Spleen (tissue), 11 donors: ENCODE results near the gene TSHR. TPM values are rescaled to one million over a fixed set of nuclear protein-coding genes. Genes with fewer than 3 reads are reported as not detected.

Experiments used
- DNase-seq: peaks from one replicate; pipeline ENCODE4 v3.0.0-alpha.2; 2020
- H3K27ac ChIP-seq, 8 donors: fragments of 200-600 bp; sonication (generic) in 7 of 8; 1 replicate in 4 of 8; 2 replicates in 4 of 8; pipeline versions ENCODE4 v1.5.0 to v1.8.0; 2016 to 2021; ENCODE audit warnings: inconsistent platforms in 4 of 8, mild to moderate bottlenecking in 4 of 8, moderate library complexity in 1 of 8
- H3K27me3 ChIP-seq, 7 donors: fragments of 200-600 bp; sonication (generic) in 6 of 7; replicated peaks in 1 of 7; 1 replicate in 4 of 7; 2 replicates in 3 of 7; pipeline versions ENCODE4 v1.5.0 to v1.8.0; 2016 to 2021; ENCODE audit warnings: inconsistent platforms in 3 of 7, mild to moderate bottlenecking in 1 of 7
- H3K36me3 ChIP-seq, 6 donors: fragments of 200-600 bp; sonication (generic) in 5 of 6; 1 replicate in 4 of 6; 2 replicates in 2 of 6; pipeline versions ENCODE4 v1.5.0 to v1.8.0; 2016 to 2021; ENCODE audit warnings: inconsistent platforms in 2 of 6
- H3K4me1 ChIP-seq, 6 donors: fragments of 200-600 bp; sonication (generic) in 5 of 6; 1 replicate in 3 of 6; 2 replicates in 3 of 6; pipeline versions ENCODE4 v1.5.0 to v1.8.0; 2016 to 2021; ENCODE audit warnings: inconsistent platforms in 3 of 6
- H3K4me3 ChIP-seq, 8 donors: fragments of 200-600 bp; sonication (generic) in 7 of 8; 1 replicate in 4 of 8; 2 replicates in 4 of 8; pipeline versions ENCODE4 v1.5.0 to v1.8.0; 2016 to 2021; ENCODE audit warnings: inconsistent platforms in 4 of 8, mild to moderate bottlenecking in 4 of 8, moderate library complexity in 2 of 8
- H3K9me3 ChIP-seq, 8 donors: fragments of 200-600 bp; sonication (generic) in 7 of 8; 1 replicate in 4 of 8; 2 replicates in 4 of 8; pipeline versions ENCODE4 v1.5.0 to v1.8.0; 2016 to 2021; ENCODE audit warnings: inconsistent platforms in 4 of 8
- POLR2A ChIP-seq, 3 donors: fragments of 450-650 bp; IDR thresholded peaks; one replicate each; pipeline ENCODE4 v1.5.1; 2017; ENCODE audit warnings: antibody characterized with exemption in 3 of 3, mild to moderate bottlenecking in 1 of 3
- POLR2AphosphoS5 ChIP-seq, 3 donors: sonication (generic); formaldehyde crosslinking; IDR thresholded peaks; one replicate each; pipeline ENCODE4 v1.5.1; 2017; ENCODE audit warnings: antibody characterized with exemption in 3 of 3
- WGBS, 5 donors: extraction: QIAGEN DNeasy Blood & Tissue Kit in 3 of 5; methylation state at CpG; one replicate each; pipeline versions ENCODE4 v1.1.5 to v1.1.7; 2013 to 2018; 5-methylcytosine and 5-hydroxymethylcytosine counted together
- intact Hi-C: fragments of 100-400 bp; cut with DNase I; formaldehyde crosslinking; loops from one replicate; pipeline ENCODE4 v1.15.0; 2023; ENCODE audit warnings: low total_unique reads
- polyA plus RNA-seq, 3 donors: library from polyadenylated mRNA; stranded (reverse); fragments of 200-250 nt; gene quantifications; one replicate each; pipeline ENCODE4 v1.2.1, GENCODE V29; 2013
- total RNA-seq, 7 donors: library from RNA; depleted of rRNA in 3 of 7; stranded (reverse); fragments of >200 nt in 3 of 7; fragmentation: NEBNext Ultra II Directional in 4 of 7; extraction: Animal tissue kit (Norgen Biotek cat#: 25700) in 4 of 7; gene quantifications; one replicate each; pipeline versions ENCODE4 v1.1.0 to v1.2.1, GENCODE V29; 2016 to 2021
- TF ChIP-seq, protein P1 (sequence below), 11 experiments: fragments of 200-600 bp in 7 of 11; fragments of 450-650 bp in 4 of 11; sonication (generic) in 4 of 11; IDR thresholded peaks in 8 of 11; conservative IDR thresholded peaks in 3 of 11; 1 replicate in 7 of 11; 2 replicates in 4 of 11; pipeline versions ENCODE4 v1.4.0 to v1.8.0; 2016 to 2021; ENCODE audit warnings: antibody characterized with exemption in 11 of 11, inconsistent platforms in 4 of 11, mild to moderate bottlenecking in 1 of 11
- donor health status: healthy with polysubstance abuse.
- donor health status: DM: no; HTN: no; CAD: no; lungs with moderate emphysema.
- donor health status: DM: no; HTN: no; CAD: no.
- donor health status: Bipolar disorder and iron deficiency.
- donor health status: healthy.
- donor health status: DM: no; HTN: no; CAD: no.
- donor health status: DM: yes; HTN: yes; CAD: no.

Gene TSHR
- total and polyA plus RNA-seq, 10 donors, result 0.22 to 3.1 (median 0.46) TPM; not detected in 1

DNA sequence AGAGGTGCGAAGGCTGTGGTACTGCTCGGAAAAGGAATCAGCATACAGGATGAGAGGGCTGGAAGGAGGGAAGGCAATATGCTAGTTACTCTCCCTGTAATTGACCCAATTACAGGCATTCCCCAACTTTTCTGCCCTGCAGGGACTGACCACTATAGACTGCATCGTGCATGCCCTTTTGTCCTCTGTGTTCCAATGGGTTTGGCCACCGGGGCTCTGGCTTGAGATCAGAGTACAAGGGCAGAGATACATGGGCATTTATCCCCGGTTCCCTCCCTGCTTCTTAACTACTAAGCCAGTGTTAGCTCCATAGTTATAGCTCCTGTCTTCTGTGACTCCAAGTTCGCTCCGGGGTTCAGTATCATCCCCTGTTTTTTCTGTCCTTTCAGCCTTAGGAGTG is 205.7 kb downstream of the TSHR start:
- peaks cover 0 to 6% (median 0%) of the 10 kb centered on the region in 8 donors for H3K9me3 ChIP-seq
- no peak for TF ChIP-seq POLR2A (IDR thresholded peaks at IDR 0.05)
- no peak for TF ChIP-seq POLR2AphosphoS5 (IDR thresholded peaks at IDR 0.05)
- TF ChIP-seq, protein P1, sequence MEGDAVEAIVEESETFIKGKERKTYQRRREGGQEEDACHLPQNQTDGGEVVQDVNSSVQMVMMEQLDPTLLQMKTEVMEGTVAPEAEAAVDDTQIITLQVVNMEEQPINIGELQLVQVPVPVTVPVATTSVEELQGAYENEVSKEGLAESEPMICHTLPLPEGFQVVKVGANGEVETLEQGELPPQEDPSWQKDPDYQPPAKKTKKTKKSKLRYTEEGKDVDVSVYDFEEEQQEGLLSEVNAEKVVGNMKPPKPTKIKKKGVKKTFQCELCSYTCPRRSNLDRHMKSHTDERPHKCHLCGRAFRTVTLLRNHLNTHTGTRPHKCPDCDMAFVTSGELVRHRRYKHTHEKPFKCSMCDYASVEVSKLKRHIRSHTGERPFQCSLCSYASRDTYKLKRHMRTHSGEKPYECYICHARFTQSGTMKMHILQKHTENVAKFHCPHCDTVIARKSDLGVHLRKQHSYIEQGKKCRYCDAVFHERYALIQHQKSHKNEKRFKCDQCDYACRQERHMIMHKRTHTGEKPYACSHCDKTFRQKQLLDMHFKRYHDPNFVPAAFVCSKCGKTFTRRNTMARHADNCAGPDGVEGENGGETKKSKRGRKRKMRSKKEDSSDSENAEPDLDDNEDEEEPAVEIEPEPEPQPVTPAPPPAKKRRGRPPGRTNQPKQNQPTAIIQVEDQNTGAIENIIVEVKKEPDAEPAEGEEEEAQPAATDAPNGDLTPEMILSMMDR (IDR thresholded peaks at IDR 0.05 in 8 of 11, conservative IDR thresholded peaks at IDR 0.05 in 3 of 11), result no peak
- no peak overlapping the region for H3K27ac ChIP-seq
- H3K27me3 ChIP-seq, result no peaks in the 10 kb centered on the region
- WGBS, 5 donors, result 89 to 93% (median 93%) methylated on average over 7 of the region's 7 CpGs
- no peaks in the 10 kb centered on the region for H3K36me3 ChIP-seq
- H3K4me1 ChIP-seq, result peaks cover 0 to 13% (median 0%) of the 10 kb centered on the region in 6 donors
- H3K4me3 ChIP-seq, result no peak overlapping the region
- DNase-seq, result no peak
- intact Hi-C loops, result loop anchor here (10.0 kb wide), 1 partner anchor 166 kb away; no protein-coding TSS in a partner anchor

DNA sequence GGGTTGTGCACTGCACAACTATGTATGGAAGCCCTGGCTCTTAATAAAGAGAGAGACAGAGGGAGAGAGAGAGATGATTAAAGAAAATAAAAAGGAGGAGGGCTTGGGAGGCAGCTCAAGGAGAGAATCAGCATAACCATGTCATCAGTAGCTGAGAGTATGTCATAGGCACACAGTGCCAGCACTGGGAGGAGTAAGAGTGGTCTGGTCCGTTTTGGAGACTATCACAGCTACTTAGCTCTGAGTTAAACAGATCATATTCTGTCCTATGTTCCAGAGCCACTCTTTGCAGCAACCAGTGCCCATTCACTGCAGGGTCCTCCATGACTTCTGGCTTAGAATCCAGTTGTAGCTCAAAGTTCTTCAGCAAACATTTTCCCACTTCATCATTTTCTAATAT is 206.3 kb downstream of the TSHR start:
- Histone ChIP-seq H3K27me3 (no peaks in the 10 kb centered on the region), H3K9me3 (peaks cover 0 to 6% (median 0%) of the 10 kb centered on the region in 8 donors), H3K27ac (no peak overlapping the region), H3K36me3 (no peaks in the 10 kb centered on the region), H3K4me3 (no peak overlapping the region), H3K4me1 (peaks cover 0 to 13% (median 0%) of the 10 kb centered on the region in 6 donors)
- intact Hi-C loops, result loop anchor here (10.0 kb wide), 1 partner anchor 167 kb away; no protein-coding TSS in a partner anchor
- TF ChIP-seq POLR2A (IDR thresholded peaks at IDR 0.05), result no peak
- no peak for TF ChIP-seq POLR2AphosphoS5 (IDR thresholded peaks at IDR 0.05)
- TF ChIP-seq, protein P1 (IDR thresholded peaks at IDR 0.05 in 8 of 11, conservative IDR thresholded peaks at IDR 0.05 in 3 of 11), result no peak
- WGBS, 5 donors, result 68 to 75% (median 71%) methylated on average over 1 of the region's 1 CpG
- DNase-seq, result no peak

DNA sequence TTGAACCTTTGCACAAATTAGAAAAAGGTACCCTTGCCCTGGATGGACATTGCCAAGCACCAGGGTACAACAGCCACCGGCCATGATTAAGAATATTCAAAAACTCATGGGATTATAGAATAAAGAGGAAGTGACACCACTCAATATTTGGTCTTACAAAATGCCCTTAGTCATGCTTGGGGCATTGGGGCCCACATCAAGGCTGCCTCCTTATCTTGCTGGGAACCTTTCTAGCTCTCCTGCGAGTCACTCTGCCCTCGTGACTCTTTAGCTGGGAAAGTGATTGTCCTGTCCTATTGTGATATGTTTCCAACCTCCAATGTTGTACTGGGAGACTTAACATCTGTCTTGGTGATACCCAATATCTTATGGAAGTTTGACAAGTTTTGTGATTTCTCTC is 207.5 kb downstream of the TSHR start:
- no peaks in the 10 kb centered on the region for H3K36me3 ChIP-seq
- H3K9me3 ChIP-seq, result peaks cover 0 to 6% (median 0%) of the 10 kb centered on the region in 8 donors
- WGBS, 5 donors, result 32 to 54% (median 45%) methylated on average over 3 of the region's 3 CpGs
- TF ChIP-seq, protein P1 (IDR thresholded peaks at IDR 0.05 in 8 of 11, conservative IDR thresholded peaks at IDR 0.05 in 3 of 11), result no peak
- no peak for TF ChIP-seq POLR2AphosphoS5 (IDR thresholded peaks at IDR 0.05)
- TF ChIP-seq POLR2A (IDR thresholded peaks at IDR 0.05), result no peak
- DNase-seq, result no peak
- intact Hi-C loops, result loop anchor here (10.0 kb wide), 1 partner anchor 168 kb away; no protein-coding TSS in a partner anchor
- H3K27ac ChIP-seq, result peak overlapping the region in 2 of 8 donors; percentile 30 to 44
- peaks cover 0 to 6% (median 0%) of the 10 kb centered on the region in 6 donors for H3K4me1 ChIP-seq
- no peak overlapping the region for H3K4me3 ChIP-seq
- no peaks in the 10 kb centered on the region for H3K27me3 ChIP-seq

DNA sequence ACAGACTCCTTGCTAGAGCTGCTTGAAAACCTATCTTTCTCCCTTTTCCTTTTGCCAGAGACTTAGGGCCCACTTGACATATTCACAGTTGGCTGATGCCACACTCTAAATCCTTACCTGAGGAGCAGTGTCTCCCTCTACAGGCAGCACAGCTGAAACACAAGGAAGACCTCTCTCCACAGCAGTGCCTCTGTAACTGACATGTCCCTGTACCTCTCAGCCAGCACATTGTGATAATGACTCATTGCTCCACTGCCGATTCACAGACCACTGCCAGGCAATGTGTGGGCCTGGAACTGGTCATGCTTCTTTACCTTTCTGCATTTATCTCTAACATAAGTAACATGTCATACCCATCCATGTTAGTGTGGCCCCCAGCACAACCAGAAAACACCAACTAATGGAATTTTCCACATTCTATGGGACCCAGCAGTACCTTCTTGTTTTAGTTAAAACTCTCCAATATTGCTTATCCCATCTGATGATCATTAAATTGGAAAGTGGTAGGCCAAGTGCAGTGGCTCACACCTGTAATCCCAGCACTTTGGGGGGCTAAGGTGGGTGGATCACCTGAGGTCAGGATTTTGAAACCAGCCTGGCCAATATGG is 208.8 kb downstream of the TSHR start:
- DNase-seq, result no peak
- no peaks in the 10 kb centered on the region for H3K36me3 ChIP-seq
- no peaks in the 10 kb centered on the region for H3K27me3 ChIP-seq
- TF ChIP-seq POLR2AphosphoS5 (IDR thresholded peaks at IDR 0.05), result no peak
- TF ChIP-seq POLR2A (IDR thresholded peaks at IDR 0.05), result no peak
- TF ChIP-seq, protein P1 (IDR thresholded peaks at IDR 0.05 in 8 of 11, conservative IDR thresholded peaks at IDR 0.05 in 3 of 11), result peak in 9 of 11 experiments; percentile 30 to 68 (median 54)
- peaks cover 0 to 16% (median 5%) of the 10 kb centered on the region in 6 donors for H3K4me1 ChIP-seq
- H3K4me3 ChIP-seq, result no peak overlapping the region
- H3K9me3 ChIP-seq, result peaks cover 0 to 6% (median 0%) of the 10 kb centered on the region in 8 donors
- peak overlapping the region in 1 of 8 donors; percentile 30 for H3K27ac ChIP-seq
- WGBS, 5 donors, result 6 to 42% (median 17%) methylated on average over 1 of the region's 1 CpG
- intact Hi-C loops, result loop anchor here (10.0 kb wide), 1 partner anchor 169 kb away; no protein-coding TSS in a partner anchor
